Endothelial cell of umbilical vein (primary cell): Measurements from ENCODE around the gene FGD5. TPM values are rescaled to one million over a fixed set of nuclear protein-coding genes. Genes with fewer than 3 reads are reported as not detected.

ENCODE experiments used
- BruUV-seq: library from RNA; stranded (reverse); fragments of 400-500 nt; replicated peaks from 2 replicates; lab custom pipeline; 2021; lab: Mats Ljungman, UMichigan
- CTCF ChIA-PET: fragments of 300-600, 350-600 bp; sonication (Branson Sonifier 250); formaldehyde crosslinking; loops from one replicate; lab custom pipeline; 2021; ENCODE audit warnings: antibody characterized with exemption, inconsistent platforms; lab: Charles Lee
- POLR2A ChIA-PET: fragments of 300-600, 350-600 bp; sonication (Branson Sonifier 250); formaldehyde crosslinking; loops from one replicate; lab custom pipeline; 2021; ENCODE audit warnings: antibody characterized with exemption, inconsistent platforms; lab: Charles Lee
- DNase-seq: peaks from one replicate; pipeline ENCODE4 v3.0.0-alpha.2; 2011; ENCODE audit warnings: low read depth, low spot score
- FAIRE-seq: peaks from 2 replicates; lab custom pipeline; 2011; peaks lifted over from hg19 to GRCh38; lab: Jason Lieb, UNC
- H2AFZ ChIP-seq: 2 replicates; pipeline ENCODE4 v1.6.0; 2012; ENCODE audit warnings: low read depth, low read length, control low read depth, inconsistent platforms
- H3K27ac ChIP-seq: 2 replicates; pipeline ENCODE4 v1.5.1; 2011; ENCODE audit warnings: low read depth, mild to moderate bottlenecking, control low read depth, low read length, moderate library complexity; ENCODE audit not compliant: insufficient read depth
- H3K27me3 ChIP-seq, 2 experiments: 2 replicates each; pipeline versions ENCODE4 v1.6.0 to v1.6.1; 2011; ENCODE audit warnings: low read length in 2 of 2, mixed read lengths in 1 of 2; ENCODE audit not compliant: control insufficient read depth in 2 of 2, insufficient read depth in 2 of 2
- H3K36me3 ChIP-seq, 2 experiments: 2 replicates in 1 of 2; 3 replicates in 1 of 2; pipeline ENCODE4 v1.5.1; 2011; ENCODE audit warnings: low read length in 2 of 2, mild to moderate bottlenecking in 1 of 2, moderate library complexity in 1 of 2; ENCODE audit not compliant: control insufficient read depth in 2 of 2, insufficient read depth in 2 of 2; ENCODE audit errors: extremely low read depth in 1 of 2
- H3K4me1 ChIP-seq: 3 replicates; pipeline ENCODE4 v1.5.1; 2011; ENCODE audit warnings: mild to moderate bottlenecking, low read length; ENCODE audit not compliant: control insufficient read depth, insufficient read depth; ENCODE audit errors: extremely low read depth
- H3K4me2 ChIP-seq: 2 replicates; pipeline ENCODE4 v1.6.1; 2011; ENCODE audit warnings: low read length, control low read depth, mixed read lengths; ENCODE audit not compliant: insufficient read depth
- H3K4me3 ChIP-seq, 3 experiments: fragments of 200-600 bp in 1 of 3; sonication (generic), shearing (Covaris generic) in 1 of 3; replicated peaks in 1 of 3; 2 replicates each; pipeline ENCODE4 v1.5.1; 2011 to 2016; ENCODE audit warnings: control low read depth in 3 of 3, low read length in 3 of 3, mild to moderate bottlenecking in 2 of 3, inconsistent platforms in 1 of 3, low read depth in 1 of 3, moderate library complexity in 1 of 3; ENCODE audit not compliant: insufficient read depth in 1 of 3
- H3K79me2 ChIP-seq: 2 replicates; pipeline ENCODE4 v1.6.0; 2012; ENCODE audit warnings: low read length, inconsistent platforms; ENCODE audit not compliant: control insufficient read depth, insufficient read depth
- H3K9ac ChIP-seq: replicated peaks from 2 replicates; pipeline ENCODE3; 2011; ENCODE audit warnings: low read length, control low read depth; ENCODE audit not compliant: insufficient read depth; ENCODE audit errors: extremely low read depth
- H3K9me1 ChIP-seq: replicated peaks from 3 replicates; pipeline ENCODE4 v1.6.0; 2011; ENCODE audit warnings: mild to moderate bottlenecking, low read length; ENCODE audit not compliant: control insufficient read depth, insufficient read depth; ENCODE audit errors: extremely low read depth
- H3K9me3 ChIP-seq: replicated peaks from 2 replicates; pipeline ENCODE4 v1.5.1; 2012; ENCODE audit warnings: low read length, inconsistent platforms; ENCODE audit not compliant: control insufficient read depth, insufficient read depth
- H4K20me1 ChIP-seq: replicated peaks from 2 replicates; pipeline ENCODE3; 2011; ENCODE audit warnings: mild to moderate bottlenecking, low read length; ENCODE audit not compliant: control insufficient read depth, insufficient read depth; ENCODE audit errors: extremely low read depth
- EZH2 ChIP-seq: IDR thresholded peaks from 2 replicates; pipeline ENCODE4 v1.6.1; 2012; ENCODE audit warnings: borderline replicate concordance, low read depth, mild to moderate bottlenecking, moderate library complexity, low read length, inconsistent platforms; ENCODE audit not compliant: severe bottlenecking
- FOS ChIP-seq: IDR thresholded peaks from 2 replicates; pipeline ENCODE4 v1.6.1; 2011; ENCODE audit warnings: mild to moderate bottlenecking, low read length, moderate library complexity, borderline replicate concordance; ENCODE audit not compliant: insufficient read depth
- GATA2 ChIP-seq: IDR thresholded peaks from 2 replicates; pipeline ENCODE4 v1.7.0; 2011; ENCODE audit warnings: low read depth, mild to moderate bottlenecking, moderate library complexity, mixed read lengths, low read length; ENCODE audit not compliant: insufficient read length, insufficient read depth
- JUN ChIP-seq: IDR thresholded peaks from 2 replicates; pipeline ENCODE4 v1.6.1; 2011; ENCODE audit warnings: borderline replicate concordance, low read depth; ENCODE audit not compliant: insufficient read length, insufficient read depth
- MYC ChIP-seq: IDR thresholded peaks from one replicate; pipeline ENCODE4 v1.6.1; 2011; ENCODE audit warnings: mild to moderate bottlenecking, low read depth, low read length
- POLR2A ChIP-seq: IDR thresholded peaks from 2 replicates; pipeline ENCODE4 v1.6.1; 2012; ENCODE audit warnings: low read depth, mild to moderate bottlenecking, control low read depth, low read length
- POLR2AphosphoS5 ChIP-seq: IDR thresholded peaks from 2 replicates; pipeline ENCODE4 v1.6.1; 2012; ENCODE audit warnings: low read depth, mild to moderate bottlenecking, control low read depth, low read length, moderate library complexity; ENCODE audit not compliant: insufficient read depth
- dilution Hi-C: fragments of 300-500 bp; cut with MboI; formaldehyde crosslinking; loops from one replicate; pipeline ENCODE4 v1.15.0; 2019; ENCODE audit warnings: low sequenced_read_pairs; ENCODE audit not compliant: extremely low pct_ligation_motif_present
- intact Hi-C: fragments of 100-400 bp; cut with micrococcal nuclease; formaldehyde crosslinking; loops from one replicate; pipeline ENCODE4 v1.10.0; 2022
- polyA plus RNA-seq, 4 experiments: library from polyadenylated mRNA; depleted of rRNA in 3 of 4; stranded (reverse) in 3 of 4; unstranded in 1 of 4; fragments of >200 nt; gene quantifications; 2 replicates each; pipeline versions ENCODE4 v1.2.1 to v1.2.3, GENCODE V29; 2011 to 2012; ENCODE audit warnings: missing spikeins in 1 of 4
- total RNA-seq: library from RNA; stranded (reverse); gene quantifications from 2 replicates; pipeline ENCODE4 v1.2.3, GENCODE V29; 2021
- TF ChIP-seq, protein P1 (sequence below): IDR thresholded peaks from 2 replicates; pipeline ENCODE4 v1.6.1; 2011; ENCODE audit not compliant: insufficient read depth, insufficient read length
- TF ChIP-seq, protein P2 (sequence below), 2 donors: IDR thresholded peaks; 1 replicate in 1 of 2; 2 replicates in 1 of 2; pipeline ENCODE4 v1.5.1; 2011; ENCODE audit warnings: low read length in 2 of 2, mild to moderate bottlenecking in 2 of 2, moderate library complexity in 2 of 2, control low read depth in 1 of 2, inconsistent platforms in 1 of 2, low read depth in 1 of 2; ENCODE audit not compliant: insufficient read depth in 1 of 2; ENCODE audit errors: extremely low read depth in 1 of 2

Gene FGD5
- total and polyA plus RNA-seq, 2 donors (not counting 3 experiments of a cell fraction or from before 2014, with no cell fraction given) = 49.6 to 134 TPM

DNA sequence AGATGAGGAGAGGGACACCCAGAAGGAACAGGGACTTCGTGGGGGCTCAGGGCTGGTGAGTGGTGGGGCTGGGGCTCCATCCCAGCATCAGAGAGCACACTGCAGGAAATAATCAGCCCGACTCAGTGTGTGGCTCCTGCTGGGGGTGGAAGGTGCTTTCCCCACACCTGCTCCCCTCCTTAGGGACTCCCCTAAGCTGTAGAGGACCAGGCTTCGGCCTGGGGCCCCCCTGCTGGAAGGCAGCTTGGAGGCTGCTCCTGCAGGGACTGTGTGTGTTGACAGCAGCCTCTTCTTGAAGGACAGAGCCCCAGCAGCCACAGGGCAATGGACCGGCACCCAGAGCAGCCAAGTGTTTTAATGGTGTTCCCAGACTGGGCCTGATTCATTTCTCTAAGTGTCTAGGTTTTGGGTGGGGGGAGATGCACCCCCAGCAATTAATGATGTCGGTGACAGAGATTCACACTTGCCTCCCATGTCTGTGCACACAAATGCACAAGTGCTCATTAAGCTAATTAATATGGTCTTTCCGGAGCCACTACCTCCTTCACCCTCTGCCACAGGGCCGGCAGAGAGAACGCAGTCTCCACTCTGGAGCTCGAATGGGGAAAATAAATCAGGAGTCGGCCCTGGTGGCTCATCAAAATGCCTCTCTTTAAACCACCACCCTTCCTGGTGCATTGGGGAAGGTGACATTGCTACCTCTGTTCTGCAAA is 16.9 kb upstream of the FGD5 start:
- dilution Hi-C loops (no loop called here), intact Hi-C loops (loop anchor here (10.0 kb wide), 2 partner anchors 243 to 367 kb away; no protein-coding TSS in a partner anchor)
- Histone ChIP-seq H4K20me1 (no peaks in the 10 kb centered on the region), H3K9me1 (no peaks in the 10 kb centered on the region), H3K4me2 (no peak overlapping the region), H3K9ac (no peak overlapping the region), H3K79me2 (no peaks in the 10 kb centered on the region), H3K27ac (no peak overlapping the region), H3K36me3 (no peaks in the 10 kb centered on the region), H2AFZ (no peak overlapping the region), H3K4me1 (peaks cover 38% of the 10 kb centered on the region), H3K27me3 (no peaks in the 10 kb centered on the region), H3K4me3 (no peak overlapping the region), H3K9me3 (no peaks in the 10 kb centered on the region)
- no peak for FAIRE-seq
- ChIA-PET POLR2A (no interaction called here), CTCF (interaction anchor here (1.2 to 2.0 kb wide), 3 partner anchors 20 to 119 kb away, joined by 3 to 5 read pairs (median 3); no protein-coding TSS in a partner anchor)
- no peak for DNase-seq
- BruUV-seq = no TSS peak
- TF ChIP-seq MYC = no peak
- TF ChIP-seq FOS = no peak
- TF ChIP-seq, protein P1, sequence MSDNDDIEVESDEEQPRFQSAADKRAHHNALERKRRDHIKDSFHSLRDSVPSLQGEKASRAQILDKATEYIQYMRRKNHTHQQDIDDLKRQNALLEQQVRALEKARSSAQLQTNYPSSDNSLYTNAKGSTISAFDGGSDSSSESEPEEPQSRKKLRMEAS = no peak
- no peak for TF ChIP-seq GATA2
- TF ChIP-seq, protein P2, sequence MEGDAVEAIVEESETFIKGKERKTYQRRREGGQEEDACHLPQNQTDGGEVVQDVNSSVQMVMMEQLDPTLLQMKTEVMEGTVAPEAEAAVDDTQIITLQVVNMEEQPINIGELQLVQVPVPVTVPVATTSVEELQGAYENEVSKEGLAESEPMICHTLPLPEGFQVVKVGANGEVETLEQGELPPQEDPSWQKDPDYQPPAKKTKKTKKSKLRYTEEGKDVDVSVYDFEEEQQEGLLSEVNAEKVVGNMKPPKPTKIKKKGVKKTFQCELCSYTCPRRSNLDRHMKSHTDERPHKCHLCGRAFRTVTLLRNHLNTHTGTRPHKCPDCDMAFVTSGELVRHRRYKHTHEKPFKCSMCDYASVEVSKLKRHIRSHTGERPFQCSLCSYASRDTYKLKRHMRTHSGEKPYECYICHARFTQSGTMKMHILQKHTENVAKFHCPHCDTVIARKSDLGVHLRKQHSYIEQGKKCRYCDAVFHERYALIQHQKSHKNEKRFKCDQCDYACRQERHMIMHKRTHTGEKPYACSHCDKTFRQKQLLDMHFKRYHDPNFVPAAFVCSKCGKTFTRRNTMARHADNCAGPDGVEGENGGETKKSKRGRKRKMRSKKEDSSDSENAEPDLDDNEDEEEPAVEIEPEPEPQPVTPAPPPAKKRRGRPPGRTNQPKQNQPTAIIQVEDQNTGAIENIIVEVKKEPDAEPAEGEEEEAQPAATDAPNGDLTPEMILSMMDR (IDR thresholded peaks at IDR 0.05; ENCODE audit: extremely low read depth in 1 of 2, insufficient read depth in 1 of 2, low read depth in 1 of 2, low read length in 2 of 2) = no peak
- no peak for TF ChIP-seq POLR2A
- no peak for TF ChIP-seq EZH2
- TF ChIP-seq JUN = no peak
- TF ChIP-seq POLR2AphosphoS5 = no peak
